ENCODE measurements around the gene EVA1B.

EVA1B gene, protein sequence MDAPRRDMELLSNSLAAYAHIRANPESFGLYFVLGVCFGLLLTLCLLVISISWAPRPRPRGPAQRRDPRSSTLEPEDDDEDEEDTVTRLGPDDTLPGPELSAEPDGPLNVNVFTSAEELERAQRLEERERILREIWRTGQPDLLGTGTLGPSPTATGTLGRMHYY

DNA sequence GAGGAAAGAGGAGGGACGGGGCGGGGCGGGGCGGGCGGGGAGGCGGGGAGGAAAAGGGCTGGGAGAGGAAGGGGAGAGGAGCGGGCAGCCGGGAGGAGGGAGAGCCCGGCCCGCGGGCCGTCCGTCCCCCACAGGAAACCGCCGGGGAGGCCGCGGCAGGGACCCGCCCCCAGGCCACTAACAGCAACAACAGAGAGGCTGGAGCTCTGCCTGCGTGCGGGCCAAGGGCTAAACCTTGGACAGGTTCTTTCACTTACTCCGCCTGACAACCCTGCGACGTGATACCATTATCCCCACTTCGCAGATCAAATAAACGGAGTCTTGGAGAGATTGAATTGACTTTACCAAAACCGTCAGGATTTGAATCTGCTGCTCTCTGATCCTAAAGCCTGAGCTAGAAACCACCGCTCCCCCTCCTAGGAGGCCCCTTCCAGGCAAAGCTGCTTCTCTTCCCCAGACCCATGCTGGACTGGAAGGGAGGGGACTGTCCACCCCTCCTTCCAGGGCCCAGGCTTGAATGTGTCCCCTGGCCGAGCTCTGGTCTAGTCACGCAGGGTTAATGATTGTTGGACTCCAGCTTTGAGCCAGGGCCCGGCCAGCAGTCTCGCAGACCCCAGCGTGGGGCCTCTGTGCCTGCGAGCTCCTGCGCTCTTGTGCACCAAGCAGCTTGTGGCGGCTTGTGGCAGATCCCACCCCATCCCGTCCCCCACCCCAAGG is at the start of gene EVA1B:
EVA1B (minus strand) TSS at position 10 of the 717 bp plus-strand sequence. CDS start 608 bp downstream, outside the sequence.
- peak within 1 kb of the TSS; percentile 64 for H3K4me3 ChIP-seq (ENCODE audit: low read depth, low read length)
- TF ChIP-seq, protein P1, sequence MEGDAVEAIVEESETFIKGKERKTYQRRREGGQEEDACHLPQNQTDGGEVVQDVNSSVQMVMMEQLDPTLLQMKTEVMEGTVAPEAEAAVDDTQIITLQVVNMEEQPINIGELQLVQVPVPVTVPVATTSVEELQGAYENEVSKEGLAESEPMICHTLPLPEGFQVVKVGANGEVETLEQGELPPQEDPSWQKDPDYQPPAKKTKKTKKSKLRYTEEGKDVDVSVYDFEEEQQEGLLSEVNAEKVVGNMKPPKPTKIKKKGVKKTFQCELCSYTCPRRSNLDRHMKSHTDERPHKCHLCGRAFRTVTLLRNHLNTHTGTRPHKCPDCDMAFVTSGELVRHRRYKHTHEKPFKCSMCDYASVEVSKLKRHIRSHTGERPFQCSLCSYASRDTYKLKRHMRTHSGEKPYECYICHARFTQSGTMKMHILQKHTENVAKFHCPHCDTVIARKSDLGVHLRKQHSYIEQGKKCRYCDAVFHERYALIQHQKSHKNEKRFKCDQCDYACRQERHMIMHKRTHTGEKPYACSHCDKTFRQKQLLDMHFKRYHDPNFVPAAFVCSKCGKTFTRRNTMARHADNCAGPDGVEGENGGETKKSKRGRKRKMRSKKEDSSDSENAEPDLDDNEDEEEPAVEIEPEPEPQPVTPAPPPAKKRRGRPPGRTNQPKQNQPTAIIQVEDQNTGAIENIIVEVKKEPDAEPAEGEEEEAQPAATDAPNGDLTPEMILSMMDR (IDR thresholded peaks at IDR 0.05; ENCODE audit: borderline replicate concordance, insufficient read depth, low read depth, low read length), result no peak

DNA sequence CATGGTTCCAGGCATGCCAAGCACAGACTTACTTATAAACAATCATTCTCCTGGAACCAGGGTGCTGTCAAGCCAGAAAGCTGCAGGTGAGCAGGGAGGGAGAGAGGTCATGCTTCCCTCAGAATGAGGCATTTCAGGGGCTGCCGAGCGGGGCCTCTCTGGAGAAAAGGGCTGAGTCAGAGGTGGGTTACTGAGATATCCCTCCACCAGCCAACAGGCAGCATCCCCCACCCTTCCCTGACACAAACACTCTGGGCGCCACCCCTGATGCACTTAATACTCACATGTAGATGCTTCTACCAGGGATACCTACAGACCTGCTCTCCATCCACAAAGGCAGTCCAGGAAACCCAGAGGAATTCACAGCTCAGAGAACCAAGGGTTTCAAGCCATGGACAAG is 49.2 kb upstream of the EVA1B start:
- no peak overlapping the region for H3K4me3 ChIP-seq (ENCODE audit: low read depth, low read length)
- TF ChIP-seq, protein P1 (IDR thresholded peaks at IDR 0.05; ENCODE audit: borderline replicate concordance, insufficient read depth, low read depth, low read length), result no peak

DNA sequence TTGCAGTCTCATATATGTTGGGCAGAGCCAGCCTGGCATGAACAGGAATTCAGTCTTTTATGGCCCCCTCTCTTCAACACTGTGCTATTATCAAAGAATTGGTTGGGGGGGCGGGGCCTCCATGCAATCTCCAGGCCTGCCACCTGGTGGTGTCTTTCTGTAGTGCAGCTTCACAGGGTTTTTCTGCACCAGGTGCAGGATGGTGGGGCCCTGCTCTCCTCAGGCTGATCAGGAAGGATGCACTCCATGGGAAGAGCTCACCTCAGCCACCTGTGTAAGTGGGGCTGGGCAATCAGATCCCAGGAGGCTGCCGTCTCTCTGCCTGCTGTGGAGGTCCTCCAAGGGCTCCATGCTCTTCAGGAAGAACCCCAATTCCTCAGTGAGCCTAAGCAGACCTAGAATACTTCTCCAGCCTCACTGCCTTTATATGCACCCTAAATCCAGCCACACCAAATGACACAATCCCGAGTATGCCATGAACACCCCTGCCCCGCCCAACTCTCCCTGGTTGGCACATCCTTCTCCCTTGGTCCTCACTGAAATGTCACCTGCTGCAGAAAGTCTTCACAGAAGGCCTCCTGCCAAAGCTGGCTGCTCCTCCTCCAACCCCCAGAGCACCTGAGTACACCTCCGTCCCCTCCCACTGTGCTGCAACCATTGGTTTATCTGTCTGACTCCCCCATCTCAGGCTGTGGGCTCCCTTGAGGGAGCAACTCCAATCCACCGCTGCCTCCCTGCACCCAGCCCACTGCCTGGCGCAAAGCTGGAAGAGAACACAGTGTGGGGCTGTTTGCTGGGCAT is 45.8 kb upstream of the EVA1B start:
- TF ChIP-seq, protein P1 (IDR thresholded peaks at IDR 0.05; ENCODE audit: borderline replicate concordance, insufficient read depth, low read depth, low read length), result peak; percentile 89
- no peak overlapping the region for H3K4me3 ChIP-seq (ENCODE audit: low read depth, low read length)

DNA sequence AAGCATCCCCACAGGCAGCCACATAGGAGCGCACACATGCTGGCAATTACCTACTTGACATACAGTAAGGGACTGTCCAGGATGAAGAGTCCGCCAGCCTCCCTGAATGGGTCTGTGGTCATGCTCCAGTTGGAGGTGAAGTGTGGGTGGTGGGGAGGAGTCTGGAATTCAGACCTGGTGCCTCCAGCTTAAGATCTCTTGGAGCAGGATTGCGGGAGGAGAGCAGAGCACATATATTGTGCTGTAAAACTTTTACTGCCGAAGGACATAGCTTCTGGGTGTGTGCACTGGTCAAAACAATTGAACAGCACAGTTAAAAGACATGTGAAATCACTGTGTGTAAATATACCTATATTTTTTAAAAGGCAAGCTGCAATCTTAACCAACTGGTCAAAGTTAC is 44.4 kb upstream of the EVA1B start:
- H3K4me3 ChIP-seq (ENCODE audit: low read depth, low read length), result no peak overlapping the region
- TF ChIP-seq, protein P1 (IDR thresholded peaks at IDR 0.05; ENCODE audit: borderline replicate concordance, insufficient read depth, low read depth, low read length), result no peak

DNA sequence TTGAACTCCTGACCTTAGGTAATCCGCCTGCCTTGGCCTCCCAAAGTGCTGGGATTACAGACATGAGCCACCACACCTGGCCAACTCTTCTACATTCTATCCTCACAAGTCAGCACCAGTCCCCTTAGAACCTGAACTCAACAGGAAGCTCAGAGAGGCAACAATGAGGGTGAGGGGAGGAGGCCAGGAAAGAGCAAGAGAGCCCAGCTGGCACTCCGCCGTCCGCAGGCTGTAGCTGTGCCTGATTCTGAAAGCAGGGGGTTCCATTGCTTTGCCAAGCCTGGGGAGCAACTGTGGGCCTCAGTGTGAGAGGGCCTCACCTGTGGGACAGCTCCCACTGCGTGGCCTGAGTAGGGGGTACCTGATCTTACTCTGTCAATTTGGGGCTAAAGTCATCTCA is 43.6 kb upstream of the EVA1B start:
- H3K4me3 ChIP-seq (ENCODE audit: low read depth, low read length), result no peak overlapping the region
- TF ChIP-seq, protein P1 (IDR thresholded peaks at IDR 0.05; ENCODE audit: borderline replicate concordance, insufficient read depth, low read depth, low read length), result no peak

DNA sequence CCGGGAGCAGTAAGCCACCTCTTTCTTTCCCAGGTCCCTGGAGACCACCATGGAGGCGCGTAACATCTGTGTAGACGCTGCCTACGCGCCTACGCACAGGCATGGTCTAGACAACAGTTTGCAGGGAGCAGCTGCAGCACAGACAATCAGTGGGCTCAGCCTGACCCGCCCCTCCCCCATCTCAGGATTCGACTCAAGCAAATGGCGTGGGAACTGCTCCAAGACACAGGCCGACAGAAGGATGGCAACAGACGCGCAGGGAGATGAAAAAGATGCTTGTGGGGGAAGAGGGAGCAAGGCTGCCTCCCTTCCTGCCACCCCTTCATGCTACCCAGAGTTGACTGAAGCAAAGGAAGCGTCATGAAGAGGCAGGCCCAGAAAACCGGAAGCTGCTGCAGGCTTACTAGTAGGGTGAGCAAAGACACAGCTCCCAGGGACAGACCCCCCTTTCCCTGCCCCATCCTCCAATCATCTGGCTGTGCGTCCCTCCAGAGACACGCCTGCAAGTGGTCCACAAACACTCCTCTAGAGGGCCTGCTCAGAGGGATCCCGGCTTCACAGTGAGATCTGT is 42.7 kb upstream of the EVA1B start:
- TF ChIP-seq, protein P1 (IDR thresholded peaks at IDR 0.05; ENCODE audit: borderline replicate concordance, insufficient read depth, low read depth, low read length), result no peak
- no peak overlapping the region for H3K4me3 ChIP-seq (ENCODE audit: low read depth, low read length)
